CD4-positive, CD25-positive, alpha-beta regulatory T cell (primary cell): Measurements from ENCODE around the gene ZC2HC1B. TPM values are rescaled to one million over a fixed set of nuclear protein-coding genes. Genes with fewer than 3 reads are reported as not detected.

Experiments used
- ATAC-seq, 2 donors: fragments of 150-1000 bp; cut with Tn5 transposase; one replicate each; pipeline ENCODE4 v1.10.0; 2021; ENCODE audit warnings: low read depth in 2 of 2, moderate number of reproducible peaks in 2 of 2, moderate library complexity in 1 of 2
- DNase-seq, 3 donors: peaks; one replicate each; pipeline versions ENCODE4 v3.0.0 to v3.0.0-alpha.2; 2012 to 2022; ENCODE audit warnings: mixed read lengths in 1 of 3
- H3K27ac ChIP-seq: one replicate; pipeline ENCODE4 v1.7.0; 2013; ENCODE audit warnings: mild to moderate bottlenecking, low read length; ENCODE audit not compliant: insufficient read depth, poor library complexity, severe bottlenecking
- H3K27me3 ChIP-seq: one replicate; pipeline ENCODE4 v1.7.0; 2013; ENCODE audit warnings: low read length; ENCODE audit not compliant: control insufficient read depth, insufficient read depth
- H3K36me3 ChIP-seq: one replicate; pipeline ENCODE4 v1.7.0; 2013; ENCODE audit warnings: mild to moderate bottlenecking, low read length, moderate library complexity; ENCODE audit not compliant: control insufficient read depth, insufficient read depth
- H3K4me1 ChIP-seq: 2 replicates; pipeline ENCODE4 v1.7.0; 2013; ENCODE audit warnings: mild to moderate bottlenecking, low read length; ENCODE audit not compliant: insufficient read depth, control insufficient read depth, poor library complexity, severe bottlenecking
- H3K4me3 ChIP-seq: one replicate; pipeline ENCODE4 v1.7.0; 2013; ENCODE audit warnings: low read depth, mild to moderate bottlenecking, low read length, moderate library complexity
- H3K9me3 ChIP-seq, 2 experiments: 1 replicate in 1 of 2; 2 replicates in 1 of 2; pipeline ENCODE4 v1.7.0; 2013; ENCODE audit warnings: low read length in 2 of 2, mild to moderate bottlenecking in 1 of 2, moderate library complexity in 1 of 2; ENCODE audit not compliant: control insufficient read depth in 2 of 2
- H3K27ac Mint-ChIP-seq, 3 donors: one replicate each; pipeline ENCODE4 v1.8.0; 2020 to 2022; ENCODE audit warnings: mild to moderate bottlenecking in 3 of 3, mixed read lengths in 3 of 3, moderate library complexity in 2 of 3
- H3K27me3 Mint-ChIP-seq: one replicate; pipeline ENCODE4 v1.8.0; 2022; ENCODE audit warnings: mild to moderate bottlenecking, mixed read lengths
- H3K36me3 Mint-ChIP-seq: one replicate; pipeline ENCODE4 v1.8.0; 2020; ENCODE audit warnings: mixed read lengths
- H3K4me1 Mint-ChIP-seq, 4 donors: one replicate each; pipeline ENCODE4 v1.8.0; 2020 to 2022; ENCODE audit warnings: mixed read lengths in 4 of 4, mild to moderate bottlenecking in 1 of 4
- H3K4me3 Mint-ChIP-seq, 4 donors: one replicate each; pipeline ENCODE4 v1.8.0; 2020 to 2022; ENCODE audit warnings: mild to moderate bottlenecking in 4 of 4, mixed read lengths in 4 of 4, moderate library complexity in 3 of 4
- H3K9me3 Mint-ChIP-seq, 7 donors: one replicate each; pipeline ENCODE4 v1.8.0; 2020 to 2022; ENCODE audit warnings: mixed read lengths in 7 of 7, mild to moderate bottlenecking in 3 of 7, moderate library complexity in 2 of 7
- polyA plus RNA-seq, 4 donors: library from polyadenylated mRNA; unstranded; fragments of 300-500 nt; fragmentation: Illumina TruSeq; gene quantifications; one replicate each; pipeline ENCODE4 v1.2.3, GENCODE V29; 2021
- total RNA-seq: library from RNA; stranded (reverse); gene quantifications from one replicate; pipeline ENCODE4 v1.2.3, GENCODE V29; 2022

Gene ZC2HC1B
- total and polyA plus RNA-seq, 5 donors from 2014 or later: not detected

DNA sequence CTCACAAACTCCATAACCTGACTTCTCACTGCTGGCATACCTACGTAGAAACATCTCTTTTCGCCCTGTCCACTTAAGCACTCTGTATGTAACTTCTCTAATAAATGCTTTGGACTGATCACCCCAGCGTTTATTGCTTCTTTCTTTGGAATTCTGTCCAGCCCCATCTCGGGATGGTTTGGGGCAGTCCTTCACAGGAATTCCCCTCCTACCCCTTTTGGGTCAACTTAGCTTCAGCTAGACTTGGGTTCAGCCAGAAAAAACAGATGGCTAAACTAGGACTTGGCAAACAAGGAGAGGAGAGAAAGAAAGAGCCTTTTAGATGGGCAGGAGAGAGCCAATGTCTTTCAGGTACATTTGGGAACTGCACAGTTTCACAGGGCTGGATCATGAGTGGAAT, 25.1 kb upstream of the ZC2HC1B start:
- Mint-ChIP-seq H3K4me1 (peaks cover 1 to 13% (median 11%) of the 10 kb centered on the region in 4 donors), H3K36me3 (peaks cover 2% of the 10 kb centered on the region), H3K27me3 (no peaks in the 10 kb centered on the region), H3K27ac (no peak overlapping the region), H3K9me3 (no peaks in the 10 kb centered on the region), H3K4me3 (peak overlapping the region in 1 of 4 donors; percentile 43)
- Histone ChIP-seq H3K36me3 (no peaks in the 10 kb centered on the region), H3K4me3 (no peak overlapping the region), H3K27ac (no peak overlapping the region), H3K27me3 (no peaks in the 10 kb centered on the region), H3K4me1 (peaks cover 15% of the 10 kb centered on the region), H3K9me3 (no peaks in the 10 kb centered on the region)
- DNase-seq: no peak
- no peak for ATAC-seq

DNA sequence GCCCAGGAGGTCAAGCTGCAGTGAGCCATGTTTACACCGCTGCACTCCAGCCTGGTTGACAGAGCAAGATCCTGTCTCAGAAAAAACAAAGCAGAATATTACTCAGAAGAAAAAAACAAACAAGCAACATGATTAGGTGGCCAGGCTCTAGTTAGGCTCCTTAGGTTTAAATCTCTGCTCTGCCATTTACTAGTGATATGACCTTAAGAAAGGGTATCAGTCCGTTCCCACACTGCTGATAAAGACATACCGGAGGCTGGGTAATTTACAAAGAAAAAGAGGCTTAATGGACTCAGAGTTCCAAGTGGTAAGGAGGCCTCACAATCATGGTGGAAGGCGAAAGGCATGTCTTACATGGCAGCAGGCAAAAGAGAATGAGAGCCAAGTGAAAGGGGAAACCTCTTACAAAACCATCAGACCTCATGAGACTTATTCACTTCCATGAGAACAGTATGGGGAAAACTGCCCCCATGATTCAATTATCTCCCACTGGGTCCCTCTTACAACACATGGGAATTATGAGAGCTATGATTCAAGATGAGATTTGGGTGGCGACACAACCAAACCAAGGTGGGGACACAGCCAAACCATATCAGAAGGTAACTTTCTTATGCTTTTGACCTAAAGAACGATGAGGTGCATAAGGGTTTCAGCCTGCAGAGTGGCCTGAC, 23.5 kb upstream of the ZC2HC1B start:
- H3K36me3 Mint-ChIP-seq: peaks cover 5% of the 10 kb centered on the region
- Histone ChIP-seq H3K4me3 (no peak overlapping the region), H3K27me3 (no peaks in the 10 kb centered on the region), H3K36me3 (peaks cover 10% of the 10 kb centered on the region), H3K27ac (no peak overlapping the region), H3K4me1 (peaks cover 25% of the 10 kb centered on the region), H3K9me3 (no peaks in the 10 kb centered on the region)
- DNase-seq: no peak
- H3K27me3 Mint-ChIP-seq: no peaks in the 10 kb centered on the region
- H3K4me1 Mint-ChIP-seq: peaks cover 5 to 24% (median 17%) of the 10 kb centered on the region in 4 donors
- no peaks in the 10 kb centered on the region for H3K9me3 Mint-ChIP-seq
- H3K27ac Mint-ChIP-seq: peak overlapping the region in 2 of 3 donors; percentile 54 to 62
- peak overlapping the region in 3 of 4 donors; percentile 54 to 93 (median 66) for H3K4me3 Mint-ChIP-seq
- no peak for ATAC-seq

DNA sequence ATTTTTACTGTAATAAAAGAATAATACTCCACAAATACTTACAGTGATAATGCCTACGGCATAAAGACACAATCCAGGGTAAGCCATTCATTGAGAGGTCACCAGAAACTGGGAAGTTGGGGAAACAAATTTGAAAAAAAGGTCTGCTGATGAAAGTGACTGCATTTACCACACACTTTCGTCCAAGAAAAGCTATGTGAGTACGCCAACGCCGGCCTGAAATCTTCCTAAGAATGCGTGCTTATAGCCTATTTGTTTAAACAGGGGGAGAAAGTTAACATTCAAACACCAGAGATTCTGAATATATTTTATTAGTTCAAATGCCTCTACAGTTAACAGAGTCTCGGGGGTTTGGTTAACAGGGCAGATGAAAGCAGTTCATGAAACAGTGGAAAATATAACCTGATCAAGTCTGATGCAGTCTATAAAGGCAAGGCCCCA, 21.8 kb upstream of the ZC2HC1B start:
- no peaks in the 10 kb centered on the region for H3K27me3 ChIP-seq
- Mint-ChIP-seq H3K4me1 (peaks cover 10 to 30% (median 24%) of the 10 kb centered on the region in 4 donors), H3K27me3 (no peaks in the 10 kb centered on the region), H3K9me3 (no peaks in the 10 kb centered on the region), H3K4me3 (peak overlapping the region; percentile 93 to 98 (median 96)), H3K27ac (peak overlapping the region; percentile 96 to 99 (median 98)), H3K36me3 (peaks cover 10% of the 10 kb centered on the region)
- peaks cover 25% of the 10 kb centered on the region for H3K4me1 ChIP-seq
- ATAC-seq: peak; percentile 33 to 36
- DNase-seq: no peak
- peak overlapping the region; percentile 93 for H3K27ac ChIP-seq
- H3K4me3 ChIP-seq: peak overlapping the region; percentile 91
- H3K9me3 ChIP-seq: no peaks in the 10 kb centered on the region
- H3K36me3 ChIP-seq: peaks cover 27% of the 10 kb centered on the region

DNA sequence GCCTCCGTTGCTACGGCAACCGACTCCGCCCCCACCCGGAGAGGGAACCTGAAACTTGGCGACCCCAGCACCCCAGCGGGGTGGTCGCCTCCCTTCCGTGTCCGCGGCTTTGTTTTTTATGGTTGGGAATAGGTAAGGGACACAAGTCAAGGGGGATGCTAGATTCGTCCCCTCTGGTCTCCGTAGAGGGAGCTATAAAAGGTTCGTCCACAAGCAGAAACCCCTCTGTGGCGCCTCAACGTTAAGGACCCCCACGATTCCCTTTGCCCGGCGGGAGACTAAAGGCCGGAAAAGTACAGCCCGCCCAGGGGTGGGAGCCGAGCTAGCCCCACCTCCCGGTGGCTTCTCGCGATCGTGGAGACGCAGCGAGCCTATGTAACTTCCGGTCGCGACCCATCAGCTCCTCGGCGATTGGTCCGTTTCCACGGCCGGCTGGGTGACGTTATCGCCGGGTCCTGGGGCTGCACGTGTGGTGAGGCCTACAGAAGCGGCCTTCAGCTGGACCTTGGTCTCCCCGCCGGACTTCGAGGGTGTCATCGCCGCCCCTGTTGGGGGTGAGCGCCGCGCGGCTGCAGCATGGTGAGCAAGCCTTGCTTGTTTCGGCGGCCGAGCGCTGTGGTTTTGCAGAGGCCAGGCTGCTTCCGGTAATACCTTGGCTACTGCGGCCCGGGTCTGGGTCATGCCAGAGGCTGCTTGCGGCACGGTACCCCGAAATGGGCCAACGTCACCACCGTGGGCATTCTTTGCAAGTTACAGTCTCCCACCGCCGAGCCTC, 21.2 kb upstream of the ZC2HC1B start, which contains the start of gene LTV1:
Gene LTV1, plus strand, starts transcription at position 437 of the 775 bp plus-strand sequence. Its CDS starts 140 bp downstream, at position 577.
- no peaks in the 10 kb centered on the region for H3K27me3 ChIP-seq
- H3K9me3 ChIP-seq: no peaks in the 10 kb centered on the region
- Mint-ChIP-seq H3K9me3 (no peaks in the 10 kb centered on the region), H3K27ac (peak within 1 kb of the TSS; percentile 96 to 99 (median 98)), H3K4me3 (peak within 1 kb of the TSS; percentile 93 to 98 (median 96)), H3K36me3 (peaks cover 14% of the 10 kb centered on the region), H3K27me3 (no peaks in the 10 kb centered on the region), H3K4me1 (peaks cover 10 to 30% (median 27%) of the 10 kb centered on the region in 4 donors)
- peaks cover 33% of the 10 kb centered on the region for H3K36me3 ChIP-seq
- DNase-seq: peak; percentile 90 to 95 (median 91)
- H3K4me3 ChIP-seq: peak within 1 kb of the TSS; percentile 91
- peak; percentile 98 for ATAC-seq
- peaks cover 25% of the 10 kb centered on the region for H3K4me1 ChIP-seq
- H3K27ac ChIP-seq: peak within 1 kb of the TSS; percentile 93

DNA sequence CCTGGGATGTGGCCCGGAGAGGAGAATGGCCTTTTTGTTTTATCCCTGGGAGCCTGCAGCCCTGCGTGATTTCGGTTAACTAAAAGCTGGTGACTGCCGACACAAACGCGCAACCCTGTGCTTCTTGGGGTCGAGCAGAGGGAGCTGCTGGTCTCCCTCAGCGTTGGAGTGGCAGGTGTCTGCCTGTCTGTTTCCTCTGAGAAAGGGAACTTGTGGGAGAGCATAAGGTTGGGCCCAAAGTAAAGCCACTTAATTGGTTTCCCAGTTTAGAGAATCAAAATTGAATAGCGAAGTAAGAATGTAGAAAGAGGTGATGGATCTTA, 20.6 kb upstream of the ZC2HC1B start:
- Mint-ChIP-seq H3K27me3 (no peaks in the 10 kb centered on the region), H3K9me3 (no peaks in the 10 kb centered on the region), H3K36me3 (peaks cover 19% of the 10 kb centered on the region), H3K4me1 (peaks cover 10 to 35% (median 30%) of the 10 kb centered on the region in 4 donors), H3K4me3 (peak overlapping the region; percentile 93 to 98 (median 96)), H3K27ac (peak overlapping the region; percentile 91 to 99 (median 98))
- peaks cover 25% of the 10 kb centered on the region for H3K4me1 ChIP-seq
- DNase-seq (no peak), ATAC-seq (no peak)
- H3K27ac ChIP-seq: peak overlapping the region; percentile 93
- no peaks in the 10 kb centered on the region for H3K9me3 ChIP-seq
- peaks cover 38% of the 10 kb centered on the region for H3K36me3 ChIP-seq
- H3K27me3 ChIP-seq: no peaks in the 10 kb centered on the region
- H3K4me3 ChIP-seq: peak overlapping the region; percentile 91

DNA sequence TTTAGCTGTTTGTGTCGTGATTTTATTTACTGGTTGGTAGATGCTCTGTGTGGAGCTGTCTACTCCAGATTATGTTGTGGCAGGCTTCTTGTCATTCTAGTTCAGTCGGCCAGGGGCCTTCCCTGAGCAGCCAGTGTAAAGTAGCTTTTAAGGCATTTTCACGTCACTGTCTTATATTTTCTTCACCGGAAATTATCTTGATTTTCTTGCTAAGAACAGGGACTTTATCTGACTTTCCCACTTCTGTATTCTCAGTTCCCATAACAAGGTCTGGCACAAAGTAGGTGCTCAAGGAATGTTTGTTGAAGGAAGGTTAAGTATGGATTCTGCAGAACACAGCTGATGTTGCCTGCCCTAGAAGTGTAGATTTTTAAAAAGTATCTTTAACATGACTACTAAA, 20.3 kb upstream of the ZC2HC1B start:
- Mint-ChIP-seq H3K4me1 (peaks cover 12 to 38% (median 33%) of the 10 kb centered on the region in 4 donors), H3K27me3 (no peaks in the 10 kb centered on the region), H3K27ac (peak overlapping the region; percentile 95 to 99 (median 98)), H3K36me3 (peaks cover 22% of the 10 kb centered on the region), H3K4me3 (peak overlapping the region; percentile 93 to 98 (median 96)), H3K9me3 (no peaks in the 10 kb centered on the region)
- no peak for ATAC-seq
- no peak for DNase-seq
- Histone ChIP-seq H3K27me3 (no peaks in the 10 kb centered on the region), H3K4me3 (peak overlapping the region; percentile 91), H3K27ac (peak overlapping the region; percentile 93), H3K4me1 (peaks cover 25% of the 10 kb centered on the region), H3K36me3 (peaks cover 42% of the 10 kb centered on the region), H3K9me3 (no peaks in the 10 kb centered on the region)

DNA sequence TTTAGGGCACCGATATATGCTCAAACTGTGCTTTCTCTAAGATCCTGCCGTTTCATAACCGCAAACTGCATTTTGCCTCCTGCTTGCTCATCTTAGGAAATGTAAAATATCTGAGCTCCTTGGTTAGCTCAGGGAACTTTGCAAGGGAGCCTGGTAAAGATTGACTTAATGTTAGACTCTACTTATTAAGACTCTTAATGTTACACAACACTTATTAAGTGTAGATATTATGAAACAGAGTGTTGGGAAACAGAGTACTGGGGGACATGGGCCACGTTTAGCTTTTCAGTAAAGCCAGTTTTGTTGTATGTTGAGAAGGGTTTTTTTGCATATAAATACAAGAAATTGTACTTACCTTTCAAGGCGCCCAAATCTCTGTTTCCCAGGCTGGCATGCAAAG, 19.2 kb upstream of the ZC2HC1B start:
- Mint-ChIP-seq H3K27me3 (no peaks in the 10 kb centered on the region), H3K4me1 (peaks cover 22 to 49% (median 43%) of the 10 kb centered on the region in 4 donors), H3K9me3 (no peaks in the 10 kb centered on the region), H3K36me3 (peaks cover 33% of the 10 kb centered on the region), H3K4me3 (peak overlapping the region in 1 of 4 donors; percentile 52), H3K27ac (peak overlapping the region in 1 of 3 donors; percentile 68)
- ATAC-seq (no peak), DNase-seq (no peak)
- H3K4me1 ChIP-seq: peaks cover 25% of the 10 kb centered on the region
- peak overlapping the region; percentile 15 for H3K4me3 ChIP-seq
- H3K36me3 ChIP-seq: peaks cover 52% of the 10 kb centered on the region
- H3K27ac ChIP-seq: no peak overlapping the region
- no peaks in the 10 kb centered on the region for H3K27me3 ChIP-seq
- H3K9me3 ChIP-seq: no peaks in the 10 kb centered on the region
